WERI-Rb-1 (cell line): Measurements from ENCODE around the gene RND3.

Experiments used
- DNase-seq: peaks from one replicate; pipeline ENCODE4 v3.0.0-alpha.2; 2020
- H3K27ac ChIP-seq: fragments of 250-450 bp; sonication (Bioruptor Pico); 2 replicates; pipeline ENCODE4 v1.5.1; 2020; ENCODE audit warnings: mild to moderate bottlenecking, moderate library complexity
- H3K27me3 ChIP-seq: fragments of 250-450 bp; sonication (Bioruptor Pico); 2 replicates; pipeline ENCODE4 v1.5.1; 2021; ENCODE audit warnings: mild to moderate bottlenecking, low read depth, moderate library complexity; ENCODE audit not compliant: insufficient read depth, severe bottlenecking
- H3K36me3 ChIP-seq: fragments of 250-450 bp; sonication (Bioruptor Pico); 2 replicates; pipeline ENCODE4 v1.5.1; 2020; ENCODE audit warnings: mild to moderate bottlenecking, moderate library complexity
- H3K4me3 ChIP-seq: 2 replicates; pipeline ENCODE4 v1.5.1; 2011; ENCODE audit warnings: low read depth, mild to moderate bottlenecking, control low read depth, low read length
- H3K9me3 ChIP-seq: fragments of 250-450 bp; sonication (Bioruptor Pico); 2 replicates; pipeline ENCODE4 v1.5.1; 2021; ENCODE audit warnings: mild to moderate bottlenecking, moderate library complexity; ENCODE audit not compliant: severe bottlenecking
- TF ChIP-seq, protein P1 (sequence below): IDR thresholded peaks from 2 replicates; pipeline ENCODE4 v1.5.1; 2011; ENCODE audit warnings: low read depth, mild to moderate bottlenecking, control low read depth, inconsistent platforms, low read length

The RND3 gene

DNA sequence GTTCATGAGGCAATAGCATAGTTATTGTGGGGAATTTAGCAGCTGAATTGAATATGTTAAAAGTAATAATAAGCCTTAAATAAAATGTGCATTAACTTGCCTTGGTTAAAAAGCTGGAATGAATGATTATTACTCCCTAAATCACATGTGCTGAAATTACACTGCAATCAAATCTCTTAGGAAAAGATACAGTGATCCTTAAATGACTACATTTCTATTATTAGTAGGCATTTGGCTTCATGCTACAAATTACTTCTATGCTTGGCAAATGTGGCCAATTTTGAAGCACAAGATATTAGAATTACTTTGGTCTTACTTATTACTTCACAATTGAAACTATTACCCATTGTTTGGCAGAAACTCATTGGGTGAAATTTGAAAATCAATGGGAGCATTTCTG lies 5.4 kb downstream of the RND3 start:
- Histone ChIP-seq H3K27me3 (peaks cover 19% of the 10 kb centered on the region), H3K4me3 (no peak overlapping the region), H3K9me3 (no peaks in the 10 kb centered on the region), H3K36me3 (no peaks in the 10 kb centered on the region), H3K27ac (no peak overlapping the region)
- TF ChIP-seq, protein P1, sequence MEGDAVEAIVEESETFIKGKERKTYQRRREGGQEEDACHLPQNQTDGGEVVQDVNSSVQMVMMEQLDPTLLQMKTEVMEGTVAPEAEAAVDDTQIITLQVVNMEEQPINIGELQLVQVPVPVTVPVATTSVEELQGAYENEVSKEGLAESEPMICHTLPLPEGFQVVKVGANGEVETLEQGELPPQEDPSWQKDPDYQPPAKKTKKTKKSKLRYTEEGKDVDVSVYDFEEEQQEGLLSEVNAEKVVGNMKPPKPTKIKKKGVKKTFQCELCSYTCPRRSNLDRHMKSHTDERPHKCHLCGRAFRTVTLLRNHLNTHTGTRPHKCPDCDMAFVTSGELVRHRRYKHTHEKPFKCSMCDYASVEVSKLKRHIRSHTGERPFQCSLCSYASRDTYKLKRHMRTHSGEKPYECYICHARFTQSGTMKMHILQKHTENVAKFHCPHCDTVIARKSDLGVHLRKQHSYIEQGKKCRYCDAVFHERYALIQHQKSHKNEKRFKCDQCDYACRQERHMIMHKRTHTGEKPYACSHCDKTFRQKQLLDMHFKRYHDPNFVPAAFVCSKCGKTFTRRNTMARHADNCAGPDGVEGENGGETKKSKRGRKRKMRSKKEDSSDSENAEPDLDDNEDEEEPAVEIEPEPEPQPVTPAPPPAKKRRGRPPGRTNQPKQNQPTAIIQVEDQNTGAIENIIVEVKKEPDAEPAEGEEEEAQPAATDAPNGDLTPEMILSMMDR, result no peak
- DNase-seq, result no peak

DNA sequence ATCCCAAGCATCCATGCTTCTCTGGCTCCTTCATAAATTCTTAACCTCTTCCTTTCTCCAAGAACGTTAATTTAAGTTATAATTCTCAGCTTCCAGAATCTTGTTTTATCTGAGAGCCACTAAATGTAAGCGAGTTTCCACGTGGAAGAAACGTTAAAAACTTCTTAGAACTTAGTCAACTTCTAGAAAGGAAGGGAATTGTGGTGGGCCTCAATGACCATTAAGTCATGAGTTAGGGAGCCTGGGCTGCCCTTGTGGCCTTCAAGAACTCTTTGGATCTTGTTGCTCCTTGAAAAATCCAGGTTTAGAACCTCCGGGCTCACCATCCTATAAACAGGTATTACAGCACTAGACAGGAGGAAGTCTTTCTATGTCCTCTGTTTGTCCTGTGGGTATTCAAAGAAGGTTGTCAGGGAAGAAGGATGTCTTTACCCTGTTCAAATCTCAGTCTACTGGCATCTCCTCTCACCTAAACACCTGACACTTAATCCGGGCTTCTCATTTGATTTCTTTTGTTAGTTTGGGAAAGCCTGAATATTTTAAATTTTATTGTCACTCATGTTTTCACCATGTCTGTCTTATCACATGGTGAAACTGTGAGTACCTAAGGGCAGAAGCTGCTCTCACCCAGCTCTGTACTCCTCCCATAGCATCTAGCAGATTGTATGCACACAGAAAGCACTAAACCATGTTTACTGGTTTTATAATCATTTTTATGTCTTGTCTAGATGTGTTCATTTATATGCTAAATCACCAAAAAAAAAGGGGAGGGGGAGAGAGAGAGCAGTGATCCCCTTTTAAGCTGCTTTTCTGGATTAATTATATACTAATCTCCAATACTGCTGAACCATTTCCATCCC lies 6.3 kb downstream of the RND3 start:
- Histone ChIP-seq H3K4me3 (no peak overlapping the region), H3K36me3 (no peaks in the 10 kb centered on the region), H3K27ac (no peak overlapping the region)

DNA sequence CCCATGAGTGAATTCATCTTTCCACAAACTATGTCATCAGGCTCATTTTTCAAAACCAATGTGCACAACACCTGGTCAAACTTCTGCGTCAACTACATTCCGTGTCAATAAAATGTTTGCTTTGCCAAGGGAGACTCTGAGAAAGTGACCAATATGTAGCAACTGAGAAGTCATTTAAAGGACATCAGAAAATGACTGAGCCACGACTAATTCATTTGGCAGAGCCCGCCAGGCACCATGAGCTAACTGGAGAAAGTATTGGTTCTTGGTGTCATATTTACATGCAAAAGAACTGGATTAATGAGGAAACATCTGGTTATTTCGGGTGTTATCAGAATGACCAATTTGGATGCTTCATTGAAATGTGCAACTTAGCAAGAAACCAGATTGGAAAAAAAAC lies 7.2 kb downstream of the RND3 start:
- TF ChIP-seq, protein P1, result no peak
- H3K9me3 ChIP-seq, result no peaks in the 10 kb centered on the region
- no peak for DNase-seq
- H3K4me3 ChIP-seq, result no peak overlapping the region
- H3K36me3 ChIP-seq, result no peaks in the 10 kb centered on the region
- no peak overlapping the region for H3K27ac ChIP-seq
- H3K27me3 ChIP-seq, result peaks cover under 1% of the 10 kb centered on the region

More for the DNA sequence above, 6.3 kb downstream of the RND3 start:
- H3K9me3 ChIP-seq, result no peaks in the 10 kb centered on the region
- TF ChIP-seq, protein P1, result no peak
- peaks cover 10% of the 10 kb centered on the region for H3K27me3 ChIP-seq
- no peak for DNase-seq

DNA sequence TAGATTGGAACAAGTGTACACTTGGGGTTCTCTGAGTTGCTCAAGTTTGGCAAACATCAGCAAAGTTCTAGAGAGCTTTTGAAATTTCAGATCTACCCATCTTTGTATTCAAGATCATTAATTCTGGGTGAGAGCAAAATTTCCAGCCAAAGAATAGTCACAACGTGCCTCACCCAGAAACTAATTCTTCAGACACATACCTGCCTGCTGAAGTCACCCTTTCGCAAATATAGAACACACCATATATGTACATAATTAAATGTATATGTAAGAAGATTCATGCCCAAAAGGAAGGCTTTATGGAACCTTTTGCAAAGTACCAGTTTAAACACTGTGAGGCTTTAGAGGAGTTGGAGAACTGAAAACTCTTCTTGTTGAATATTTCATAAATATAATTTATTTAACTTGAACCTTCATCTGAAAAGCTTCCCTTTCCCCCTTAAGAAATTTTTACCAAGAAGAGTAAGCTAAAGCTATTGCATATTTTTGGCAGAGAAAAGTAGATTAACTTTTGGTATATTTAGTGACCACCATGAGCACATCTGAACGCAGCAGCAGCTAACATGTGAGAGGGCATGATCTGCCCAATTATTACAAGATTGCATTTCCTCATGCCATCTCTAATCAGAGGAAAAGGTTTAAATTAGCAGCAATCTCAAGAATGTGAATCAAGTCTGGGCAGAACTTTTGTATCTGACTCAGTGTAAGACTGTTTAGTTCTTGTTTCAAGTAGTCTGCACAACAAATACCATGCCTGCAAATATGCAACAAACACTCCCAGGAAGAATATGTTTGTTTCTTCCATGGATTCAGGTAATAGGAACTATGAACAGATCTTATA lies 8.2 kb downstream of the RND3 start:
- no peak overlapping the region for H3K4me3 ChIP-seq
- no peaks in the 10 kb centered on the region for H3K27me3 ChIP-seq
- no peak for DNase-seq
- no peaks in the 10 kb centered on the region for H3K9me3 ChIP-seq
- no peak overlapping the region for H3K27ac ChIP-seq
- TF ChIP-seq, protein P1, result no peak
- H3K36me3 ChIP-seq, result no peaks in the 10 kb centered on the region

DNA sequence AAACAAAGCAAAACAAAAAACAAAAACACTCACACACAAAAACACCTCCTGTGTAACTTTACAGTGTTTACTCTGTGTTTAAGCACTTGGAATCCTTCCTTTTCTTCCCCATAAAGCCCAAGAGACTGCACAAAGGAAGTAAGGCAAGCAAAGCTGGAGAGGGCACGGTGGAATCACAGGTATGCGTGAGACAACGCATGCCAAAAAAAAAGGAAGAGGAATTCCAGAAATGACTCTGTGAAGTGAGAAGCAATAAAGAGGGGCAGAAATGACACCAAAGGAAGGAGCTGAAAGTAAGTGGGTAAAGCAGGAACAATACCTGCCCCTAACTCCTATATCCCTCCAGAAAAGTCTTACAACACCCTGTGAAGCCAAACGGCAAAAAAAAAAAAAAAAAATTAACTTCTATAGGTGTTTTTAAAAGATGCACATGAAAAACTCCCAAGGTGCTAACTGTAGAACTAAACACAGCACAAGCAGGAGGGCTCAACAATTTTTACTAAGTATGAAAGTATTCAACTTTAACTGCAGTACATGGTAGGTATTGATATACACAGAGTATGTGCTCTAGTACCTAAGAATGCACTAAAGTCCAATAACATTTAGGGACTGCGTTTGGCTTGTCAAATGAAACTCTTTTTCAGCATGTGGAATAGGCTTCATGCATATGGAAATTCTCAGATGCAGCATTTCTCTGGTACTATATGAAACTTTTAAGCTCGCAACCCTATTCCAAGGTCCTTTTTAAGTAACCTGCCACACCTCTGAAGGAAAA lies 9.1 kb downstream of the RND3 start:
- Histone ChIP-seq H3K9me3 (no peaks in the 10 kb centered on the region), H3K27ac (no peak overlapping the region), H3K36me3 (no peaks in the 10 kb centered on the region), H3K27me3 (no peaks in the 10 kb centered on the region), H3K4me3 (no peak overlapping the region)
- DNase-seq, result no peak
- TF ChIP-seq, protein P1, result no peak
